ENCODE results near the gene MIP.
"Not testable (repeated sequence)": the region's sequence is repeated elsewhere in the genome, so short reads cannot be mapped to it uniquely, and the experiment has no call there.

The MIP gene

GRCh38 chr12:56454557-56454956, at the start of gene MIP:
MIP (minus strand) TSS chr12:56454657; CDS start chr12:56454613, 44 bp downstream.
- TF ChIP-seq, protein P1, sequence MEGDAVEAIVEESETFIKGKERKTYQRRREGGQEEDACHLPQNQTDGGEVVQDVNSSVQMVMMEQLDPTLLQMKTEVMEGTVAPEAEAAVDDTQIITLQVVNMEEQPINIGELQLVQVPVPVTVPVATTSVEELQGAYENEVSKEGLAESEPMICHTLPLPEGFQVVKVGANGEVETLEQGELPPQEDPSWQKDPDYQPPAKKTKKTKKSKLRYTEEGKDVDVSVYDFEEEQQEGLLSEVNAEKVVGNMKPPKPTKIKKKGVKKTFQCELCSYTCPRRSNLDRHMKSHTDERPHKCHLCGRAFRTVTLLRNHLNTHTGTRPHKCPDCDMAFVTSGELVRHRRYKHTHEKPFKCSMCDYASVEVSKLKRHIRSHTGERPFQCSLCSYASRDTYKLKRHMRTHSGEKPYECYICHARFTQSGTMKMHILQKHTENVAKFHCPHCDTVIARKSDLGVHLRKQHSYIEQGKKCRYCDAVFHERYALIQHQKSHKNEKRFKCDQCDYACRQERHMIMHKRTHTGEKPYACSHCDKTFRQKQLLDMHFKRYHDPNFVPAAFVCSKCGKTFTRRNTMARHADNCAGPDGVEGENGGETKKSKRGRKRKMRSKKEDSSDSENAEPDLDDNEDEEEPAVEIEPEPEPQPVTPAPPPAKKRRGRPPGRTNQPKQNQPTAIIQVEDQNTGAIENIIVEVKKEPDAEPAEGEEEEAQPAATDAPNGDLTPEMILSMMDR (IDR thresholded peaks at IDR 0.05; ENCODE audit: insufficient read depth, low read depth, low read length, missing control alignments), result no peak
- DNase-seq (ENCODE audit: low read depth), result no peak
- H3K4me3 ChIP-seq (ENCODE audit: low read length), result no peak within 1 kb of the TSS

GRCh38 chr12:56499879-56500278, 45.4 kb upstream of the MIP start:
- not testable (repeated sequence) for DNase-seq (ENCODE audit: low read depth); H3K4me3 ChIP-seq (ENCODE audit: low read length)

DNA sequence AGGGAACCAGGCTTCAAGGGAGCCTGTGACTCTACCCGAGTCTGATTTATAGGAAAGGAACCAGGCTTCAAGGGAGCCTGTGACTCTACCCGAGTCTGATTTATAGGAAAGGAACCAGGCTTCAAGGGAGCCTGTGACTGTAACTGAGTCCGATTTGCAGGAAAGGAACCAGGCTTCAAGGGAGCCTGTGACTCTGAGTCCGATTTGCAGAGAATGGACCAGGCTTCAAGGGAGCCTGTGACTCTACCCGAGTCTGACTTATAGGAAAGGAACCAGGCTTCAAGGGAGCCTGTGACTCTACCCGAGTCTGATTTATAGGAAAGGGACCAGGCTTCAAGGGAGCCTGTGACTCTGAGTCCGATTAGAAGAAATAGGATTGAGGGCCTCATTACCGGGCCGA, 45.0 kb upstream of the MIP start:
- not testable (repeated sequence) for DNase-seq (ENCODE audit: low read depth); H3K4me3 ChIP-seq (ENCODE audit: low read length)

GRCh38 chr12:56498126-56498902, 43.9 kb upstream of the MIP start:
- not testable (repeated sequence) for H3K4me3 ChIP-seq (ENCODE audit: low read length); DNase-seq (ENCODE audit: low read depth)

DNA sequence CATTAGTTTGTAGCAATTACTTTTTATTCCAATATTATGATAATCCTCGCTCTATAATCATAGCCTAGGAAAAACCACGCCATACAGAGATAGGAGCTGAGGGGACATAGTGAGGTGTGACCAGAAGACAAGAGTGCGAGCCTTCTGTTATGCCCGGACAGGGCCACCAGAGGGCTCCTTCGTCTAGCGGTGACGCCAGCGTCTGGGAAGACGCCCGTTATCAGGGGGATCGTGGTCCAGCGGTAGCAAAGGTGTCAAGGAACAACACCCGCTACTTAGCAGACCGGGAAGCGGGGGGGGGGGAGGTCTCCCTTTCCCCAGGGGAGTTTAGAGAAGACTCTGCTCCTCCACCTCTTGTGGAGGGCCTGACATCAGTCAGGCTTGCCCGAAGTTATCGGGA, 42.2 kb upstream of the MIP start:
- not testable (repeated sequence) for DNase-seq (ENCODE audit: low read depth); H3K4me3 ChIP-seq (ENCODE audit: low read length)
- TF ChIP-seq, protein P1 (IDR thresholded peaks at IDR 0.05; ENCODE audit: insufficient read depth, low read depth, low read length, missing control alignments), result peak; percentile 51

DNA sequence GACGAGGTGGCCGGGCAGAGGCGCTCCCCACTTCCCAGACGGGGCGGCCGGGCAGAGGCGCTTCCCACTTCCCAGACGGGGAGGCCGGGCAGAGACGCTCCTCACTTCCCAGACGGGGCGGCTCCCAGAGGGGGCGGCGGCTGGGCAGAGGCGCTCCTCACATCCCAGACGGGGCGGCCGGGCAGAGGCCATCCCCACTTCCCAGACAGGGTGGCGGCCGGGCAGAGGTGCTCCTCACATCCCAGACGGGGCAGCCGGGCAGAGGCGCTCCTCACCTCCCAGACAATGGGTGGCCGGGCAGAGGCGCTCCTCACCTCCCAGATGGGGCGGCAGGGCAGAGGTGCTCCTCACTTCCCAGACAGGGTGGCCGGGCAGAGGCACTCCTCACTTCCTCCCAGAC, 40.0 kb upstream of the MIP start:
- not testable (repeated sequence) for H3K4me3 ChIP-seq (ENCODE audit: low read length); DNase-seq (ENCODE audit: low read depth)

DNA sequence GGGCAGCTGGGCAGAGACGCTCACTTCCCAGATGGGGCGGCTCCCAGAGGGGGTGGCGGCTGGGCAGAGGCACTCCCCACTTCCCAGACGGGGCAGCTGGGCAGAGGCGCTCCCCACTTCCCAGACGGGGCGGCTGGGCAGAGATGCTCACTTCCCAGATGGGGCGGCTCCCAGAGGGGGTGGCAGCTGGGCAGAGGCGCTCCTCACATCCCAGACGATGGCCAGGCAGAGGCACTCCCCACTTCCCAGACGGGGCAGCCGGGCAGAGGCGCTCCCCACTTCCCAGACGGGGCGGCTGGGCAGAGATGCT, 39.6 kb upstream of the MIP start:
- not testable (repeated sequence) for H3K4me3 ChIP-seq (ENCODE audit: low read length); DNase-seq (ENCODE audit: low read depth)

DNA sequence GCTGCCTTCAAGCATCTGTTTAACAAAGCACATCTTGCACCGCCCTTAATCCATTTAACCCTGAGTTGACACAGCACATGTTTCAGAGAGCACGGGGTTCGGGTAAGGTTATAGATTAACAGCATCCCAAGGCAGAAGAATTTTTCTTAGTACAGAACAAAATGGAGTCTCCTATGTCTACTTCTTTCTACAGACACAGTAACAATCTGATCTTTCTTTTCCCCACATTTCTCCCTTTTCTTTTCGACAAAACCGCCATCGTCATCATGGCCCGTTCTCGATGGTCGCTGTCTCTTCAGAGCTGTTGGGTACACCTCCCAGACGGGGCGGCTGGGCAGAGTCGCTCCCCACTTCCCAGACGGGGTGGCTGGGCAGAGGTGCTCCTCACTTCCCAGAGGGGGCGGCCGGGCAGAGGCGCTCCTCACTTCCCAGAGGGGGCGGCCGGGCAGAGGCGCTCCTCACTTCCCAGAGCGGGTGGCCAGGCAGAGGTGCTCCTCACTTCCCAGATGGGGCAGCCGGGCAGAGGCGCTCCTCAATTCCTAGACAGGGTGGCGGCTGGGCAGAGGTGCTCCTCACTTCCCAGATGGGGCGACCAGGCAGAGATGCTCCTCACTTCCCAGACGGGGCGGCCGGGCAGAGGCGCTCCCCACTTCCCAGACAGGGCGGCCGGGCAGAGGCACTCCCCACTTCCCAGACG, 39.1 kb upstream of the MIP start:
- DNase-seq (ENCODE audit: low read depth); H3K4me3 ChIP-seq (ENCODE audit: low read length): not testable (repeated sequence)

DNA sequence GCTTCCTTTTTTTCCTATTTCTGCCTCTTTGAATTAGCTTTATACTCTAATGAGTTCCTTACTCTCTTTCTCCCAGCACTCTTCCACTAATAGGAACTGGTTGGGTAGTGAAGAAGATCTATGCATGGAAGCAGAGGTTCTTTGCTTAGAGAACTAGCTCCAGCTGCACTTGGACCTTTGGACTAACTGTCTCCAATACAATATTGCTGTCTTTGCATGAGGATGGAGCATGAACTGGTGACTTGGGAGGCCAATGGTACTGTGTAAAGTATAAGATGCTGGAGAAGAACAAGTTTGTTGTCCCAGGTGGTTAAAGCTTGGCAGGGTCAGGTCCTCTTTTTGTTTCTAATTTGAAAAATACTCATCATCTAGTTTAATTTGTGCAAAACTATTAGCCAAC, 35.9 kb upstream of the MIP start:
- DNase-seq (ENCODE audit: low read depth), result no peak
- TF ChIP-seq, protein P1 (IDR thresholded peaks at IDR 0.05; ENCODE audit: insufficient read depth, low read depth, low read length, missing control alignments), result no peak
- no peak overlapping the region for H3K4me3 ChIP-seq (ENCODE audit: low read length)

GRCh38 chr12:56488041-56488955, 33.8 kb upstream of the MIP start, which contains the start of gene GLS2:
GLS2 (minus strand) TSS chr12:56488161; CDS start chr12:56488118, 43 bp downstream.
- DNase-seq (ENCODE audit: low read depth), result peak; percentile 89
- peak within 1 kb of the TSS; percentile 58 for H3K4me3 ChIP-seq (ENCODE audit: low read length)
- TF ChIP-seq, protein P1 (IDR thresholded peaks at IDR 0.05; ENCODE audit: insufficient read depth, low read depth, low read length, missing control alignments), result no peak
